MM.1S (cell line): ENCODE data around the gene GFOD1.

Experiments used
- DNase-seq: peaks from one replicate; pipeline ENCODE4 v3.0.0-alpha.2; 2015
- H2AFZ ChIP-seq: fragments of 300-600 bp; sonication (generic); 2 replicates; pipeline ENCODE4 v1.6.0; 2016; ENCODE audit warnings: antibody characterized with exemption, low read length
- H3F3A ChIP-seq: fragments of 300-600 bp; sonication (generic); 2 replicates; pipeline ENCODE4 v1.6.1; 2016; ENCODE audit warnings: mild to moderate bottlenecking, antibody characterized with exemption, low read length, moderate library complexity, mixed read lengths; ENCODE audit not compliant: insufficient read depth
- H3K27ac ChIP-seq: fragments of 300-600 bp; sonication (generic); 2 replicates; pipeline ENCODE4 v1.5.1; 2016; ENCODE audit warnings: mild to moderate bottlenecking, low read length
- H3K27me3 ChIP-seq: fragments of 300-600 bp; sonication (generic); replicated peaks from 2 replicates; pipeline ENCODE4 v1.6.0; 2016; ENCODE audit warnings: low read length; ENCODE audit not compliant: insufficient read depth
- H3K36me3 ChIP-seq: fragments of 300-600 bp; sonication (generic); replicated peaks from 2 replicates; pipeline ENCODE4 v1.6.1; 2016; ENCODE audit warnings: mild to moderate bottlenecking, low read length, mixed read lengths; ENCODE audit not compliant: insufficient read depth
- H3K4me1 ChIP-seq: fragments of 300-600 bp; sonication (generic); 2 replicates; pipeline ENCODE4 v1.6.1; 2016; ENCODE audit warnings: low read length, mixed read lengths
- H3K4me2 ChIP-seq: fragments of 300-600 bp; sonication (generic); 2 replicates; pipeline ENCODE4 v1.6.0; 2016; ENCODE audit warnings: low read depth, low read length
- H3K4me3 ChIP-seq: fragments of 300-600 bp; sonication (generic); 2 replicates; pipeline ENCODE4 v1.5.1; 2016; ENCODE audit warnings: low read length, mixed read lengths
- H3K79me2 ChIP-seq: fragments of 300-600 bp; sonication (generic); 2 replicates; pipeline ENCODE4 v1.6.1; 2016; ENCODE audit warnings: mixed run types, low read length, mixed read lengths
- H3K9ac ChIP-seq: fragments of 300-600 bp; sonication (generic); 2 replicates; pipeline ENCODE4 v1.6.1; 2016; ENCODE audit warnings: low read length, mixed read lengths
- H3K9me2 ChIP-seq: fragments of 300-600 bp; sonication (generic); replicated peaks from 2 replicates; pipeline ENCODE4 v1.6.1; 2016; ENCODE audit warnings: mild to moderate bottlenecking, low read length, mixed read lengths; ENCODE audit not compliant: insufficient read depth
- H3K9me3 ChIP-seq: fragments of 300-600 bp; sonication (generic); replicated peaks from 2 replicates; pipeline ENCODE4 v1.6.1; 2016; ENCODE audit warnings: mild to moderate bottlenecking, low read length, mixed read lengths; ENCODE audit not compliant: insufficient read depth
- H4K20me1 ChIP-seq: fragments of 300-600 bp; sonication (generic); 2 replicates; pipeline ENCODE4 v1.6.1; 2016; ENCODE audit warnings: mild to moderate bottlenecking, low read length, moderate library complexity, mixed read lengths; ENCODE audit not compliant: insufficient read depth
- EZH2 ChIP-seq: fragments of 300-600 bp; sonication (generic); optimal IDR thresholded peaks from 2 replicates; pipeline ENCODE3; 2017; ENCODE audit warnings: low read depth, mild to moderate bottlenecking, antibody characterized with exemption, low read length, mixed read lengths
- EZH2phosphoT487 ChIP-seq: fragments of 300-600 bp; sonication (generic); IDR thresholded peaks from 2 replicates; pipeline ENCODE4 v1.6.1; 2018; ENCODE audit warnings: antibody characterized with exemption, low read length
- TF ChIP-seq, protein P1 (sequence below): fragments of 300-600 bp; sonication (generic); IDR thresholded peaks from 2 replicates; pipeline ENCODE4 v1.5.1; 2016; ENCODE audit warnings: antibody characterized with exemption, low read length, mixed read lengths

Gene GFOD1

DNA sequence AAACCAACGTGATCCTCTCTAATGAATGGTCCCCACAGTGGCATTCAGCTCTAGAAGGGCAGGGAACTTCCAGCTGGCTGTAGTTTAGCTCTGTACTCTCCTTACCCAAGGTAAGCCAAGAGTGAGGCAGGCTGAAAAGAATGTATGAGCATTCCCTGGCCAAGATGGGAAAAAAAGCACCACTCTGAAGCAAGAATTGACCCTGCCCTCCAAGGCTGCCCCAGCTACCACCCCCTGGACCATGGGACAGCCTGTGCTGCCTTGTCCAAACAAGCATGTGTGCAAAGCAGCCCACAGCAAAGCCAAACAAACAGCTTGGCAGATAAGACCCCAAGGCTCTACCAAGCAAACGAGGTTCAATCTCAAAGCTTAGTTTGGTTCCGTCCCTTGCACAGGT lies 73.9 kb downstream of the GFOD1 start:
- no peak for DNase-seq
- no peaks in the 10 kb centered on the region for H3K79me2 ChIP-seq
- TF ChIP-seq EZH2phosphoT487: no peak
- TF ChIP-seq EZH2: no peak
- TF ChIP-seq, protein P1, sequence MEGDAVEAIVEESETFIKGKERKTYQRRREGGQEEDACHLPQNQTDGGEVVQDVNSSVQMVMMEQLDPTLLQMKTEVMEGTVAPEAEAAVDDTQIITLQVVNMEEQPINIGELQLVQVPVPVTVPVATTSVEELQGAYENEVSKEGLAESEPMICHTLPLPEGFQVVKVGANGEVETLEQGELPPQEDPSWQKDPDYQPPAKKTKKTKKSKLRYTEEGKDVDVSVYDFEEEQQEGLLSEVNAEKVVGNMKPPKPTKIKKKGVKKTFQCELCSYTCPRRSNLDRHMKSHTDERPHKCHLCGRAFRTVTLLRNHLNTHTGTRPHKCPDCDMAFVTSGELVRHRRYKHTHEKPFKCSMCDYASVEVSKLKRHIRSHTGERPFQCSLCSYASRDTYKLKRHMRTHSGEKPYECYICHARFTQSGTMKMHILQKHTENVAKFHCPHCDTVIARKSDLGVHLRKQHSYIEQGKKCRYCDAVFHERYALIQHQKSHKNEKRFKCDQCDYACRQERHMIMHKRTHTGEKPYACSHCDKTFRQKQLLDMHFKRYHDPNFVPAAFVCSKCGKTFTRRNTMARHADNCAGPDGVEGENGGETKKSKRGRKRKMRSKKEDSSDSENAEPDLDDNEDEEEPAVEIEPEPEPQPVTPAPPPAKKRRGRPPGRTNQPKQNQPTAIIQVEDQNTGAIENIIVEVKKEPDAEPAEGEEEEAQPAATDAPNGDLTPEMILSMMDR: no peak
- H3K4me2 ChIP-seq: no peak overlapping the region
- no peaks in the 10 kb centered on the region for H3F3A ChIP-seq
- H3K4me3 ChIP-seq: no peak overlapping the region
- H3K9me3 ChIP-seq: no peaks in the 10 kb centered on the region
- no peaks in the 10 kb centered on the region for H4K20me1 ChIP-seq
- no peaks in the 10 kb centered on the region for H3K9me2 ChIP-seq
- H3K36me3 ChIP-seq: no peaks in the 10 kb centered on the region
- H3K4me1 ChIP-seq: no peaks in the 10 kb centered on the region
- no peak overlapping the region for H3K27ac ChIP-seq
- no peak overlapping the region for H3K9ac ChIP-seq
- no peak overlapping the region for H2AFZ ChIP-seq
- H3K27me3 ChIP-seq: no peaks in the 10 kb centered on the region

DNA sequence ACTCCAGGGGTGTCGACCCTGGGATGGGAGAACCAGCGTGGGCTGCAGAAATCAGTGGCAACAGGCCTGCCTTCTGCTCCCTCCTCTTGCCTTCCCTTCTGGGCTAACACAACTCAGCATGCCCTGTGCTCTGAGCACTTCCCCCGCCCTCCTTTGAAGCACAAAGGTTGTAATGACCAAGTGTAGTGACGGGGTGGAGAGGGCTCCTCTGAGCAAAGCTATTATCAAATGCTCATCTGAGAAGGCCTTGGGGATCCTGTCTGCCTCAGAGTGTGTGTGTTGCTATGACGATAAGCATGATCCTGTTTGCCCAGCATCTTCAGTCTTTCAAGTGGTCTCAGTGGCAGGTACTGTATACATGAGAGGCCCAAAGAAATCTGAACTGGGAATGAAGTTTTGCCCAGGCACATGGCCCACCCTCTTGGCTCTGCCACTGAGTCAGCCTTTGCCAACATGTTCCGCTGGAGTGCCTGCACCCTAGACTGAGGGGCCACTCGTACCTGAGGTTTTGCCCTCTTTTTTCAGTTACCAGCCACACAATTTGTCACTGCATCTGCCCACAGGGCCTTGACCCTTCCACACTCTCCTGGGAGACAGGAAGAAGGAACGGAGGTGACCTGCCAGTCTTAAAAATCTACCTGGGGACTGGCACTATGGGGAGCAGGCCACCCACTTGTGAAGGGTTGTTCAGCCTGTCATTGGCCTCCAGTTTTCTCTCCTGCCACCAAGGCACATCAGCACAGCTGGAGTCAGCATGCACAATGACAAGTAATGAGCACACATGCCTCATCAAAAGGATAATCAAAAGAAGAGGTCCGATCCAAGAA lies 74.5 kb downstream of the GFOD1 start:
- no peak overlapping the region for H3K27ac ChIP-seq
- H4K20me1 ChIP-seq: no peaks in the 10 kb centered on the region
- DNase-seq: no peak
- H2AFZ ChIP-seq: no peak overlapping the region
- no peaks in the 10 kb centered on the region for H3K36me3 ChIP-seq
- no peaks in the 10 kb centered on the region for H3K9me2 ChIP-seq
- no peaks in the 10 kb centered on the region for H3K9me3 ChIP-seq
- TF ChIP-seq EZH2 (no peak), EZH2phosphoT487 (no peak)
- TF ChIP-seq, protein P1: no peak
- no peak overlapping the region for H3K4me3 ChIP-seq
- H3K27me3 ChIP-seq: no peaks in the 10 kb centered on the region
- H3K4me2 ChIP-seq: no peak overlapping the region
- H3K79me2 ChIP-seq: no peaks in the 10 kb centered on the region
- H3F3A ChIP-seq: no peaks in the 10 kb centered on the region
- H3K9ac ChIP-seq: no peak overlapping the region
- no peaks in the 10 kb centered on the region for H3K4me1 ChIP-seq

DNA sequence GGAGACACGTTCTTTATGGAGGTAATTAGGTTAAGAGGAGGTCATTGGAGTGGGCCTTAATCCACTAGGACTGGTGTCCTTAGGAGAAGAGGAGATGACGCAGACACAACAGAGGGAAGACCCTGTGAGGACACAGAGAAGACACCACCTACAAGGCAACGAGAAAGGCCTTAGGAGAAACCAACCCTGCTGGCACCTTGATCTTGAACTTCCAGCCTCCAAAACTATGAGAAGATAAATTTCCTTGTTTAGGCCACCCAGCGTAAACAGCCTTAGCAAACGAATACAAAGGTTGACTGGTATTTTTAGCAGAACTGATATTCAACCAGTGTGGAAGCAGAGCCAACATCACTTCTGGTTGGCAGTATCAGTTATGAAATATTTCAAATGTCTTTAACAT lies 75.2 kb downstream of the GFOD1 start:
- TF ChIP-seq EZH2phosphoT487 (no peak), EZH2 (no peak)
- TF ChIP-seq, protein P1: no peak
- Histone ChIP-seq H2AFZ (no peak overlapping the region), H3K27me3 (no peaks in the 10 kb centered on the region), H4K20me1 (no peaks in the 10 kb centered on the region), H3F3A (no peaks in the 10 kb centered on the region), H3K36me3 (no peaks in the 10 kb centered on the region), H3K4me1 (no peaks in the 10 kb centered on the region), H3K27ac (no peak overlapping the region), H3K9ac (no peak overlapping the region), H3K4me2 (no peak overlapping the region), H3K9me2 (no peaks in the 10 kb centered on the region), H3K9me3 (no peaks in the 10 kb centered on the region), H3K4me3 (no peak overlapping the region), H3K79me2 (no peaks in the 10 kb centered on the region)
- no peak for DNase-seq
